ENCODE data around the gene ZFP92. TPM values are rescaled to one million over a fixed set of nuclear protein-coding genes. Genes with fewer than 3 reads are reported as not detected.

Gene ZFP92
- total and polyA plus RNA-seq, 2 donors (not counting 3 experiments of a cell fraction or from before 2014, with no cell fraction given), result 0.36 to 1.2 TPM

GRCh38 chrX:153414856-153415510 lies 3.7 kb downstream of the ZFP92 start:
- dilution Hi-C loops (cut with MboI; ENCODE audit: extremely low pct_ligation_motif_present, low sequenced_read_pairs), result no loop called here
- no peaks in the 10 kb centered on the region for H3K36me3 ChIP-seq (ENCODE audit: control insufficient read depth in 2 of 2, extremely low read depth in 1 of 2, insufficient read depth in 2 of 2, low read length in 2 of 2)
- DNase-seq (ENCODE audit: low read depth, low spot score) (no peak), FAIRE-seq (no peak)
- H4K20me1 ChIP-seq (replicated peaks; ENCODE audit: control insufficient read depth, extremely low read depth, insufficient read depth, low read length), result no peaks in the 10 kb centered on the region
- no peaks in the 10 kb centered on the region for H3K9me3 ChIP-seq (replicated peaks; ENCODE audit: control insufficient read depth, insufficient read depth, low read length)
- H3K4me3 ChIP-seq (replicated peaks in 1 of 3; ENCODE audit: insufficient read depth in 1 of 3, low read depth in 1 of 3, low read length in 3 of 3), result no peak overlapping the region
- no peaks in the 10 kb centered on the region for H3K9me1 ChIP-seq (replicated peaks; ENCODE audit: control insufficient read depth, extremely low read depth, insufficient read depth, low read length)
- H3K27ac ChIP-seq (ENCODE audit: insufficient read depth, low read depth, low read length), result no peak overlapping the region
- H3K4me2 ChIP-seq (ENCODE audit: insufficient read depth, low read length), result no peak overlapping the region
- no peaks in the 10 kb centered on the region for H3K27me3 ChIP-seq (ENCODE audit: control insufficient read depth in 2 of 2, insufficient read depth in 2 of 2, low read length in 2 of 2)
- no TSS peak for BruUV-seq (replicated peaks)
- H3K9ac ChIP-seq (replicated peaks; ENCODE audit: extremely low read depth, insufficient read depth, low read length), result no peak overlapping the region
- no peak overlapping the region for H2AFZ ChIP-seq (ENCODE audit: low read depth, low read length)
- H3K79me2 ChIP-seq (ENCODE audit: control insufficient read depth, insufficient read depth, low read length), result no peaks in the 10 kb centered on the region
- POLR2A ChIA-PET, result no interaction called here
- intact Hi-C loops (cut with micrococcal nuclease), result no loop called here
- TF ChIP-seq CTCF (IDR thresholded peaks at IDR 0.05; ENCODE audit: extremely low read depth in 1 of 2, insufficient read depth in 1 of 2, low read depth in 1 of 2, low read length in 2 of 2) (no peak), MYC (IDR thresholded peaks at IDR 0.05; ENCODE audit: low read depth, low read length) (no peak), MAX (IDR thresholded peaks at IDR 0.05; ENCODE audit: insufficient read depth, insufficient read length) (no peak), JUN (IDR thresholded peaks at IDR 0.05; ENCODE audit: borderline replicate concordance, insufficient read depth, insufficient read length, low read depth) (no peak), POLR2AphosphoS5 (IDR thresholded peaks at IDR 0.05; ENCODE audit: insufficient read depth, low read depth, low read length) (no peak), GATA2 (IDR thresholded peaks at IDR 0.05; ENCODE audit: insufficient read depth, insufficient read length, low read depth, low read length) (no peak), POLR2A (IDR thresholded peaks at IDR 0.05; ENCODE audit: low read depth, low read length) (no peak), EZH2 (IDR thresholded peaks at IDR 0.05; ENCODE audit: borderline replicate concordance, low read depth, low read length, severe bottlenecking) (no peak), FOS (IDR thresholded peaks at IDR 0.05; ENCODE audit: borderline replicate concordance, insufficient read depth, low read length) (no peak)
- H3K4me1 ChIP-seq (ENCODE audit: control insufficient read depth, extremely low read depth, insufficient read depth, low read length), result peaks cover 6% of the 10 kb centered on the region
- CTCF ChIA-PET, result no interaction called here

Data from endothelial cell of umbilical vein (primary cell).